Fibroblast of pulmonary artery (primary cell): ENCODE data around the gene ZNF423.

Experiments
- DNase-seq: peaks from one replicate; pipeline ENCODE4 v3.0.0-alpha.2; 2010; ENCODE audit warnings: low read depth
- H3K4me3 ChIP-seq: replicated peaks from 2 replicates; pipeline ENCODE4 v1.5.1; 2011; ENCODE audit warnings: low read depth, mild to moderate bottlenecking, control low read depth, low read length, moderate library complexity
- CTCF ChIP-seq: IDR thresholded peaks from 2 replicates; pipeline ENCODE4 v1.5.1; 2011; ENCODE audit warnings: mild to moderate bottlenecking, control low read depth, low read length, inconsistent platforms; ENCODE audit errors: missing control alignments

ZNF423 gene

GRCh38 chr16:49717689-49718088 is 138.2 kb downstream of the ZNF423 start:
- no peak overlapping the region for H3K4me3 ChIP-seq
- no peak for TF ChIP-seq CTCF
- no peak for DNase-seq

DNA sequence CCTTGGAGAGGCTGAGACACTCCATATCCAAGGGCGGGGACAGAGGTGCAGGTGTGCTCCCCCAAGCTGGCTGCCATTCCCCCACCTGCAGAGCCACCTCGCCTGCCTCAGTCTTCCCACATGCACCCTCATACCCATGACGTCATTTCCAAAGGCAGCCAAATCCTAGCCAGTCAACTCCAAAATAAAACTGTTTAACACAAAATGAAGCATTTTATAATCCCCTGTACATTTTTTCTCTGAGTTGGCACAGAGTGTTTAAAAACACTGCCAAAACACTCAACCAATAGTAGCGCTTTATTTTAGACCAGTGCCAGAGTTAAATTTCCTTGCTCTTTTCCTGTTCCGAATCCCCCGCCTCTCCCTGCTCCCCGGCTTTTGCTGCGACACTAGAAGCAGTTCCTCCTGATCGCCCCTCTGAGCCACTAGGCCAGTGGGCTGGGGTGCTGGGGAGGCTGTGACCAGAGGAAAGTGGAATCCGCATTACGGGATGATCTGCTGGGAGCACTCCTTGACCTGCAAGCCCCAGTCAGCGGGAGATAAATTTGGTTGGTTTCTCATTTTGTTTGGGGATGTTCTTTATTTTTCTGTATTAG is 139.5 kb downstream of the ZNF423 start:
- no peak for DNase-seq
- no peak for TF ChIP-seq CTCF

DNA sequence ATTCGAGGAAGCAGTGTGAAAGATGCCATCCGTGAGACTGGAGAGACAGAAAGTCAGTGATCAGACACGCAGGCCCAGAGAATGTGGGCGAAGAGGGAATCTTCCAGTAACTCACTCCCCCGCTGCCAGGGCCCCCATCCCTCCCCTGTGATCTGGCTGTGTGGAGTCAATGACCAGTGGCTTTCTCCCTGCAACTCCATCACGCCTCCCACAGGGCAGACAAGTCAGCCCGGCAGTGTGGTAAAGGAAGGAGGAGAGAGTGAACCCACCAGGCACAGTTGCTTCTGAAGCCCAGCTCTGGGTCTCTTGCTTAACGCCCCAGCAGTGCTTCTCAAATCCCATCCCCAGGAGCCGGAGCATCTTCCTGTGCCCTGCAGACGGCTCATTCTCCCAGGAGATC is 142.1 kb downstream of the ZNF423 start:
- TF ChIP-seq CTCF: no peak
- H3K4me3 ChIP-seq: no peak overlapping the region
- no peak for DNase-seq

More for the DNA sequence above, 139.5 kb downstream of the ZNF423 start:
- no peak overlapping the region for H3K4me3 ChIP-seq

DNA sequence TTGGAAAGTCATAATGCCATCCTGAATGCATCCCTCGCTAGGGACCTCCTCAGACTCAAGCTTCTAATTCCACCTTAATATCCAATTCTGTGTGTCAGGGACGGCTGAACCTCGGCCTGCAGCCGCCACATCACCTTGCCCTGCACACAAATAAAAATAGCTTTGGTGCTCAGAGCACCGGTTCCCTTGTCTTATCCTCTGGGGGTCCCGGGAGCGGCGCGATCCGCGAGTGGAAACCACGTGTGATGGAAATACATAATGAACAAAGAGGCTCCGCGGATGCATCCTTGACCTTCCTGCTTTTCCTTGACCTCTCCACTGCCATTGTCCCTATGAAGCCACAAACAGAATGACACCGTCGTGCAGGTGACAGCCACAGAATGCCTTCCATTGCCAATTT is 143.4 kb downstream of the ZNF423 start:
- DNase-seq: no peak
- TF ChIP-seq CTCF: no peak
- H3K4me3 ChIP-seq: no peak overlapping the region

DNA sequence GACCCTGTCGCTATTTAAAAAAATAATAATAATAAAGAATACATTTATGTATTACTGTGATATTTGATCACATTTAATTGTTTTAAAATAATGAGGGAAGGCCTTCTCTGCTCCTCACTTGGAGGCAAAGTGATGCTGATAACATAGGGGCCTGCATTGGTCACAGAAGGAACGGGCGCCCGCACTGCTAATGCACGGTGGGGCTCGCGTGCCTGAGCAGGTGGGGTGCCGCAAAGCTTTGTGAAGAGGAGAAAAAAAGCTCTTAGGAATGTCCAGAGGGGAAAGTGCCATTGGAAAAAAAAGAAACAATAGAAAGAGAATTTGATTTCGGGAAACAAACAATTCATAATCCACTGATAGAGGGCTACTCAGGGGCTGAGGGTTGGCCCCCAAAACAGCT is 143.8 kb downstream of the ZNF423 start:
- H3K4me3 ChIP-seq: no peak overlapping the region
- TF ChIP-seq CTCF: no peak
- DNase-seq: no peak

DNA sequence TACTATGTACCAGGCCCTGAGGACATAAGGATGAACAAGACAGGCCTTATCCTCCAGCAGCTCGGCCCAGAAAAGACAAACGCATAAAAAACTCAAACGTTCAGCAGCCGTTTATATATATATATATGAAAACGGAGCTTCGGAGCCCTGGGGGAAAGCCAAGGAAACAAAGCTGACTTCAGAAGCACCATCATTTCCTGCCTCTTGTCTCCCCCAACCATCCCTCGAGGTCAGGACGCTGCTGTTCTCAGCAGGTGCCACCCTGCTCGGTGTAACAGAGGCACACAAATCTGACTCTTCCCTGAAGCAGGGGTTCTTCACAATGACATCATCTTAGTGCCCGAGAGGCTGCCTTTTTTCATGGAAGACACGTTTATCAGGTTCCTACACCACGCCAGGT is 146.9 kb downstream of the ZNF423 start:
- DNase-seq: no peak
- no peak overlapping the region for H3K4me3 ChIP-seq
- TF ChIP-seq CTCF: no peak

GRCh38 chr16:49708491-49708890 is 147.4 kb downstream of the ZNF423 start:
- H3K4me3 ChIP-seq: no peak overlapping the region
- no peak for TF ChIP-seq CTCF
- no peak for DNase-seq
